GM20000 (cell line): ENCODE measurements around the gene OR4E1.

Experiments used
- DNase-seq: peaks from one replicate; pipeline ENCODE4 v3.0.0; 2012; ENCODE audit warnings: low spot score
- CTCF ChIP-seq: IDR thresholded peaks from 2 replicates; pipeline ENCODE4 v1.5.1; 2012; ENCODE audit warnings: mild to moderate bottlenecking, control low read depth; ENCODE audit errors: extremely low read depth, missing control alignments

The OR4E1 gene

GRCh38 chr14:21626491-21627230, 47.0 kb downstream of the OR4E1 start:
- DNase-seq, result no peak

More at GRCh38 chr14:21626491-21627230, 47.0 kb downstream of the OR4E1 start:
- TF ChIP-seq CTCF, result no peak
